ENCODE measurements around the gene DHRS13.

DHRS13 gene

GRCh38 chr17:28871056-28871579 is 31.8 kb downstream of the DHRS13 start:
- H3K27me3 ChIP-seq (ENCODE audit: insufficient read depth, low read length), result no peaks in the 10 kb centered on the region
- H3K9ac ChIP-seq (ENCODE audit: low read length), result peak overlapping the region; percentile 17; the same call in 1 of the 2 replicates
- peak overlapping the region; percentile 2; the same call in 1 of the 2 replicates for H3K4me2 ChIP-seq (ENCODE audit: low read length)
- no peak for TF ChIP-seq EZH2 (IDR thresholded peaks at IDR 0.05; ENCODE audit: borderline replicate concordance, low read length)
- TF ChIP-seq CTCF (IDR thresholded peaks at IDR 0.05; ENCODE audit: low read length), result no peak
- H3K9me2 ChIP-seq (ENCODE audit: low read depth, low read length), result no peaks in the 10 kb centered on the region
- H3K27ac ChIP-seq (ENCODE audit: low read depth, low read length, poor library complexity, severe bottlenecking), result peak overlapping the region; percentile 61
- no peak overlapping the region for H3K4me3 ChIP-seq (ENCODE audit: low read depth, low read length, poor library complexity, severe bottlenecking)
- H3F3A ChIP-seq (ENCODE audit: insufficient read depth, low read length), result no peaks in the 10 kb centered on the region
- H3K36me3 ChIP-seq (ENCODE audit: insufficient read depth, low read length), result no peaks in the 10 kb centered on the region
- H2AFZ ChIP-seq (ENCODE audit: low read length), result peak overlapping the region; percentile 7
- H3K9me3 ChIP-seq (ENCODE audit: low read length), result no peaks in the 10 kb centered on the region
- H3K79me2 ChIP-seq (ENCODE audit: insufficient read depth, low read length), result no peaks in the 10 kb centered on the region
- H3K4me1 ChIP-seq (ENCODE audit: insufficient read depth, low read length, severe bottlenecking), result peaks cover 33% of the 10 kb centered on the region
- no peaks in the 10 kb centered on the region for H4K20me1 ChIP-seq (ENCODE audit: insufficient read depth, low read length)

GRCh38 chr17:28867276-28867675 is 35.6 kb downstream of the DHRS13 start:
- H3F3A ChIP-seq (ENCODE audit: insufficient read depth, low read length), result no peaks in the 10 kb centered on the region
- H3K9me3 ChIP-seq (ENCODE audit: low read length), result no peaks in the 10 kb centered on the region
- no peak overlapping the region for H3K4me2 ChIP-seq (ENCODE audit: low read length)
- no peak overlapping the region for H3K9ac ChIP-seq (ENCODE audit: low read length)
- H3K27me3 ChIP-seq (ENCODE audit: insufficient read depth, low read length), result no peaks in the 10 kb centered on the region
- no peaks in the 10 kb centered on the region for H3K79me2 ChIP-seq (ENCODE audit: insufficient read depth, low read length)
- TF ChIP-seq EZH2 (IDR thresholded peaks at IDR 0.05; ENCODE audit: borderline replicate concordance, low read length) (no peak), CTCF (IDR thresholded peaks at IDR 0.05; ENCODE audit: low read length) (no peak)
- no peak overlapping the region for H2AFZ ChIP-seq (ENCODE audit: low read length)
- no peaks in the 10 kb centered on the region for H3K9me2 ChIP-seq (ENCODE audit: low read depth, low read length)
- no peaks in the 10 kb centered on the region for H3K36me3 ChIP-seq (ENCODE audit: insufficient read depth, low read length)
- peaks cover 44% of the 10 kb centered on the region for H3K4me1 ChIP-seq (ENCODE audit: insufficient read depth, low read length, severe bottlenecking)
- H3K27ac ChIP-seq (ENCODE audit: low read depth, low read length, poor library complexity, severe bottlenecking), result peak overlapping the region; percentile 30
- H3K4me3 ChIP-seq (ENCODE audit: low read depth, low read length, poor library complexity, severe bottlenecking), result no peak overlapping the region
- no peaks in the 10 kb centered on the region for H4K20me1 ChIP-seq (ENCODE audit: insufficient read depth, low read length)

- TF ChIP-seq EZH2 (IDR thresholded peaks at IDR 0.05; ENCODE audit: borderline replicate concordance, low read length), result no peak
- TF ChIP-seq CTCF (IDR thresholded peaks at IDR 0.05; ENCODE audit: low read length), result no peak
- no peaks in the 10 kb centered on the region for H3K36me3 ChIP-seq (ENCODE audit: insufficient read depth, low read length)
- H3K9me3 ChIP-seq (ENCODE audit: low read length), result no peaks in the 10 kb centered on the region
- no peaks in the 10 kb centered on the region for H4K20me1 ChIP-seq (ENCODE audit: insufficient read depth, low read length)
- no peaks in the 10 kb centered on the region for H3K9me2 ChIP-seq (ENCODE audit: low read depth, low read length)
- H3K79me2 ChIP-seq (ENCODE audit: insufficient read depth, low read length), result no peaks in the 10 kb centered on the region
- H3K4me3 ChIP-seq (ENCODE audit: low read depth, low read length, poor library complexity, severe bottlenecking), result no peak overlapping the region
- peak overlapping the region; percentile 81 for H3K27ac ChIP-seq (ENCODE audit: low read depth, low read length, poor library complexity, severe bottlenecking)
- H3K9ac ChIP-seq (ENCODE audit: low read length), result peak overlapping the region; percentile 47
- H3K4me1 ChIP-seq (ENCODE audit: insufficient read depth, low read length, severe bottlenecking), result peaks cover 33% of the 10 kb centered on the region
- H3F3A ChIP-seq (ENCODE audit: insufficient read depth, low read length), result no peaks in the 10 kb centered on the region
- H3K27me3 ChIP-seq (ENCODE audit: insufficient read depth, low read length), result no peaks in the 10 kb centered on the region
- H3K4me2 ChIP-seq (ENCODE audit: low read length), result peak overlapping the region; percentile 26
- H2AFZ ChIP-seq (ENCODE audit: low read length), result peak overlapping the region; percentile 84; the same call in 1 of the 2 replicates
These were observed 36.7 kb downstream of the DHRS13 start for GRCh38 chr17:28865946-28866752.
